MG63 (cell line): ENCODE measurements around the gene GATA2. TPM values are rescaled to one million over a fixed set of nuclear protein-coding genes. Genes with fewer than 3 reads are reported as not detected.

Experiments
- DNase-seq: peaks from one replicate; pipeline ENCODE4 v3.0.0-alpha.2; 2020
- H3K27me3 ChIP-seq: fragments of 250-450 bp; sonication (Bioruptor Pico); 2 replicates; pipeline ENCODE4 v1.5.1; 2020; ENCODE audit warnings: mild to moderate bottlenecking, moderate library complexity
- H3K36me3 ChIP-seq: fragments of 250-450 bp; sonication (Bioruptor Pico); 2 replicates; pipeline ENCODE4 v1.5.1; 2020; ENCODE audit warnings: mild to moderate bottlenecking, moderate library complexity
- H3K4me3 ChIP-seq: fragments of 250-450 bp; sonication (Bioruptor Pico); 2 replicates; pipeline ENCODE4 v1.5.1; 2020; ENCODE audit warnings: mild to moderate bottlenecking, moderate library complexity
- H3K9me3 ChIP-seq: fragments of 250-450 bp; sonication (Bioruptor Pico); 2 replicates; pipeline ENCODE4 v1.5.1; 2020; ENCODE audit warnings: mild to moderate bottlenecking, moderate library complexity
- total RNA-seq: library from RNA; depleted of rRNA; stranded (reverse); fragments of >200 nt; shearing (Covaris generic); gene quantifications from 2 replicates; pipeline ENCODE4 v1.2.3, GENCODE V29; 2014; ENCODE audit warnings: low replicate concordance

Gene GATA2
- total RNA-seq, 1 experiment from 2014 or later: 2.6 TPM

DNA sequence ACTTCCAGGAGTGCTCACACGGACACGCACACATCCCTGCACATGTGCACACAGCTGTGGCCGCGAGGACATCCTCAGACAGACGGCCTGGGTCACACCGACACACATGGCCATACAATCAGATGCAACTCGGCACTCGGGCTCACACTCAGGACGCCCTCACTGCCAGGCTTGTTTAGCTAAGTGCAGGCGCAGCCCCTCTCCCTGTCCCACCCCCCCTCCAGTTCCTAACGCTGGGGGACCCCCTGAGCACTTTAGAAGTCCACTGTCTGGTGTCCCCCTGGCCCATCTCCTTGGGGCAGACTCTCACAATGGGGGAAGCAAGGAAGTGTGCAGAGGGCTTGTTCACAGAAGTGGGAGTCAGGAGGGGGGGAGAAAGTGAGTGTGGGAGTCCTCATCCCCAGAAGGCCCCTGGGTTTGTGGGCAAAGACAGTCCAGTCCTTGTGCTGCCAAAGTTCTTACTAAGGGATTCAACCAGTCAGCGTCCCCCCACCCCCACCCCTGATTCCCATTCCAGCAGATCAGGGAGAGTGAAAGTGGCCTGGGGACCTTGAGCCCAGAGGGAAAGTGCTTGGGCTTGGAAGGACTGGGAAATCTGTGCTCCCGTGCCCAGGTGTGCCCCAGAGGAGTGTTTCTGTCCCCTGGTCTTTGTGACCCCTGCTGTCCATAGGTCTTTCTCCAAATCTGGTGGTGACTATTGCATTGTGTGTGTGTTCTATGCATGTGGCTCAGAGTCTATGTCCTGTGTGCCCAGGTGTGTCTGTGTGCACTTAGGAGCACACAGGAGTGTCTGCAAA, 767 bp upstream of the GATA2 start:
- Histone ChIP-seq H3K9me3 (no peaks in the 10 kb centered on the region; the same call in 1 of the 2 replicates), H3K27me3 (peaks cover 68% of the 10 kb centered on the region), H3K36me3 (no peaks in the 10 kb centered on the region), H3K4me3 (no peak overlapping the region)
- no peak for DNase-seq

DNA sequence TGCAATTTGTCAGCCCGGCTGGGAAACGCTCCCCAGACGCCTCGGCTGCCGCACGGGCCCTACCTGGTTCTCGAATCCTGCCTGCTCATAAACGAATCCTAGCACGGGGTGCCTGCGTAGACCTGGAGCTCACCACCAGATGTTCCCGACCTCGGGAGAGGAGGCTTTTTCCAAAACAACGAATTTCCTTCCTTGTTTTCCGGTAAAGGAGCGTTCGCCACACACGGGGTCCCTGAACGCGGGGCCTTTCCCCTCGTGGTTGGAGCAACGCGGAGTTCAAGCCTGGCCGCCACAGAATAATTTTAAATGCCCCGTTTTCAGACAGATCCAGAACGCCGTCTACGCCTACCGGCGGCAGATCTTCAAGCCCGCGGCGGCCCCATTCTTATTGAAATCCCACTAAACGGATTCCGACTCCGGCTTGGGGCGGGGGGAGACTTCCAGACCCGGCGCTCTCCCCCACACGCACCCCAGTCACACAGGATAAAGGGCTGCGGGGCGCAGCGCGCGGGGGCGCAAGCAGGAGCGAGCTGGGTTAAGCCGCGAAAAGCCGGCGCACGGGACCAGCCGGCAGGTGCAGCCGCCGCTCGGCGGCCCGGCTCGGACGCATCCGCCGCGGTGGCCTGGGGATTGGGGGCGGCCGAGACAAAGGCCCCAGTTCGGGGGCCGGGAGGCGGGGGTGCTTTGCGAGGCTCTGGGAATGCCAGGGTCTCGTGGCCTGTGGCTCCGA, 895 bp downstream of the GATA2 start:
- no peaks in the 10 kb centered on the region; the same call in 1 of the 2 replicates for H3K9me3 ChIP-seq
- H3K27me3 ChIP-seq: peaks cover 78% of the 10 kb centered on the region
- no peaks in the 10 kb centered on the region for H3K36me3 ChIP-seq
- no peak for DNase-seq
- H3K4me3 ChIP-seq: no peak overlapping the region

DNA sequence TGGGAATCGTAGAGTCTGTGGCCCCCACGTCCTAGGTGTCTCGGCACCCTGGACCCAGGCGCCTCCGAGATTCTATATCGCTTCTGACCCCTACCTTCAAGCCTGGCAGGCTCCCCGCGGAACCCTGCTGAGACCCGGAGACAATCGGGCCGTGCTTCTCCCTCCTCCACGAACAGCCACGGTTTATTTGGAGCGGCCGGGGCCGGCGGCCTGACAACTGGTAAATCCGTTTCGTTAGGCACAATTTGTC, 1.4 kb downstream of the GATA2 start:
- Histone ChIP-seq H3K9me3 (no peaks in the 10 kb centered on the region; the same call in 1 of the 2 replicates), H3K27me3 (peaks cover 78% of the 10 kb centered on the region), H3K36me3 (no peaks in the 10 kb centered on the region), H3K4me3 (no peak overlapping the region)
- no peak for DNase-seq

DNA sequence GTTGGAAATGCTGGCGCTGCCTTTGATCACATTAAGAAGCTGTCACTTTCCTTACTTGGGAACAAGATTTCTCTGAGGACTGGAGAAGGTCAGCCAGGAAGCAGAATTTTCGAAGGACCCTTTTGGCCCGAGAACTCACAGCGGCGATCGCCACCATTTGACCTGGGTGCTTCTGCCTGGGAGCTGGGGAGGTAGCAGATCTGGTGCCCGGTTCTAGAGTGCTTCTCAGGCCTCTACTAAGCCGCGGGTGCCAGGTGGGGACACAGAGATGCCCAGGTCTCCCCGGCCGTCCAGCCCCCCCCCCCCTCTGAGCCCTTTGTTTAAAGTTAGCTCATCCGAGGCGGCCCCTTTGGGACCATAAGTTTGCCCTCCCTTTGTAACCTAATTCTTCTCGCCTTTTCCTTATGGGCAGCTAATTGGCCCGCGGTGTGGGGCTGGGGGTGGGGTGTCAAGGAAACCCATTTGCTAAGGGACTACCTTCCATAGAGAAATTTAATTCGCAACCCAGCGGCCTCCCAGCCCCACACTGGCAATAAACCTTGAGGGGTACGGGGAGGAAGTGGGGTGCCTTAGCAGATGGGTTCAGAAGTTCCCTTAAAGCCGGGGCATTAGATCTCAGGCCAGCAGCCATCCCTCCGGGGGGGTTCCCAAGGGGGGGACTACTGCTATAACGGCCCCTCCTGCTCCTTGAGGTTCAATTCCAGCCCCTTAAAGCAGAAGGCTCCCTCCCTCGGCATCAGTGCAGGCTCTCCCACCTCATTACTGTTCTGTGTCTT, 1.9 kb downstream of the GATA2 start:
- Histone ChIP-seq H3K36me3 (no peaks in the 10 kb centered on the region), H3K27me3 (peaks cover 79% of the 10 kb centered on the region), H3K4me3 (no peak overlapping the region), H3K9me3 (no peaks in the 10 kb centered on the region; the same call in 1 of the 2 replicates)
- DNase-seq: no peak

DNA sequence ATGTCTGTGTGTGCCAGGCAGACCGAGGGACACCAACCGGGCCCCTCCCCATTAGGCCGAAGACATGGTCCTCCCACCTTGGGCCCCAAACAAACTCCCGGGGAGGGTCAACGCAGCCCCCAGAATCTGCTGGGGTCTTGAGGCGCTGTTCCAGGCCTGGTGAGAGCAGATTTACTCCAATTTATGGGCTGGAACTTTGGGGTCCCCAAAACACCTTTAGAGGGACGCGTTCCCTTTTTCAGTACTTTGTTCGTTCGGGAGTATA, 2.4 kb downstream of the GATA2 start:
- Histone ChIP-seq H3K36me3 (no peaks in the 10 kb centered on the region), H3K9me3 (no peaks in the 10 kb centered on the region; the same call in 1 of the 2 replicates), H3K4me3 (no peak overlapping the region), H3K27me3 (peaks cover 79% of the 10 kb centered on the region)
- no peak for DNase-seq

DNA sequence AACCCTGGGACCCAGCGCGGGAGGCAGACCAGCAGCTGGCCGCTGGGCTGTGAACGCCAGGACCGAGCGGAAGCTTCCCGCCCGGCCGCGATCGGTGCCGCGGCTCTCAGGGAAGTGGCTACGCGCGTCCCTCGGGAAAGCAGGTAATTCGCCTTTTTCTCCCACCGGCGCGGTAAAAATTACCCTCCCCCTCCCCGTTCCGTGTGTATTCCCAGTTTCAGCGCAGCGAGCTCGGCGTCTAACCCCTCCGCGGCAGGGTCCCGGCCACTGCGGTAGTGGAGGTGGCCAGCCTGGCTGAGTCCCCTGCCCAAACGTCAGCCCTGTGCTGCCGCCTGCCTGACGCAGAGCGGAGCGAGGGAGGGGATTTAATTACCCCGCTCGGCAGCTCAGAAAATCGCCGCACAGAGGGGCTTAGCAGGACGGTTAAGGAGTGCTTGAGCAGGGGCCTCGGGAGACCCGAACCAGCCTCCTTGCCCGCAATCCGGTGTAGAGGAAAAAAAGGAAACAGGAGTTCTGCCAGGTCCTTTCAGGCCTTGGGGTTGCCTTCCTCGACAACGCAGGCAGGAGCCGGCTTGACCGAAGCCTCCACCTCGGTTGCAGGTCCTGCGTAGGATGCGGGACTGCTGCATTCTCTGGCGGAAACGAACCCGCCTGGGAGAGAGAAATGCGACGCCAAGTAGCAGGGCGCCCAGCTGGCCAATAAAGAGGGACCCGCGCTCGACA, 2.9 kb downstream of the GATA2 start:
- Histone ChIP-seq H3K27me3 (peaks cover 79% of the 10 kb centered on the region), H3K4me3 (peak overlapping the region; percentile 13), H3K36me3 (no peaks in the 10 kb centered on the region), H3K9me3 (no peaks in the 10 kb centered on the region; the same call in 1 of the 2 replicates)
- DNase-seq: peak; percentile 37

DNA sequence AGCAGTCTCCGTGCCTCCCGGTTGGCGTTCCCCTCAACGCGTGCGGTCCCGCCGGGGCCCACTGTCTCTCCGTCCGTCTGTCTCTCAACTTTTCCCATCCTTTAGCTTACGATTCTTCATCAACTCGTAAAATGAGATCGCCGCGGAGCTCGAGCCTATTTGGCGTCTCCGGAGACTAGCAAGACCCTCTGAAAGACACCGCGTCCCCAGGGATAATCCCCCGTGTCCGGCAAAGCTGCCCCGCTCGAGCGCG, 3.4 kb downstream of the GATA2 start:
- Histone ChIP-seq H3K27me3 (peaks cover 79% of the 10 kb centered on the region), H3K9me3 (no peaks in the 10 kb centered on the region; the same call in 1 of the 2 replicates), H3K36me3 (no peaks in the 10 kb centered on the region), H3K4me3 (peak overlapping the region; percentile 13)
- no peak for DNase-seq

DNA sequence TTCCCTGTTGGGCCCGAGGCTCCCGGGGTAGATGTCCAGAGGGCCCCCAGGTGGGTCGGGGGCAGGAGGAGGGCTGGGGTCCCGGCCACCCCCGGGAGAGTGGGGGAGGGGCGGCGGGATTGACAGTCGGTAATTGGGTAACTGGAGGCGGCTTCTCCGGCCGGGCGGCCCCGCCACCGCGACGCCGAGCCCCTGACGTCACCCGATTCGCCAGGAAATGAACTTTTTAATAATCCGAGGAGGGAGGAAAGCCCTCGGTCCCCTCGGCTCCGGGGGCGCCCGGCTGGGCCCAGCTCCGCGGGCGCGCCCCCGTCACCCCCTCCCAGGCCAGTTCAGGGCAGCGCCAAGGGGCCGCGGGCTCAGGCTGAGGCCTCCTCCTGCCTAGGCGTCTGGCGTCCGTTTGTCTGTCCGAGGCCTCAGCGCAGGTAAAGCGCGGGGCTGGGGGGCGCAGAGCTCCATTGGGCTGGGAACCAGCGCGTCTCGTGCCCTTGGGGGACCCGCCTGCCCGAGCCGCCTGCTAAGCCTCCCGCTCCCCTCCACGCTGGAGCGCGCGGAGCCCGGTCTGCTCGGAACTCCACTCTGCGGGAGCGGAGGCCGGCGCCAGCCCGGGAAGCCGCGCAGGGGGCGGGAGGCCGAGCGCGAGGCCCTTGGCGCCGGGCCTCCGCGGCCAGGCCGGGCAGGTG, 3.9 kb downstream of the GATA2 start:
- Histone ChIP-seq H3K4me3 (peak overlapping the region; percentile 19; the same call in 1 of the 2 replicates), H3K9me3 (no peaks in the 10 kb centered on the region; the same call in 1 of the 2 replicates), H3K27me3 (peaks cover 74% of the 10 kb centered on the region), H3K36me3 (no peaks in the 10 kb centered on the region)
- DNase-seq: no peak

DNA sequence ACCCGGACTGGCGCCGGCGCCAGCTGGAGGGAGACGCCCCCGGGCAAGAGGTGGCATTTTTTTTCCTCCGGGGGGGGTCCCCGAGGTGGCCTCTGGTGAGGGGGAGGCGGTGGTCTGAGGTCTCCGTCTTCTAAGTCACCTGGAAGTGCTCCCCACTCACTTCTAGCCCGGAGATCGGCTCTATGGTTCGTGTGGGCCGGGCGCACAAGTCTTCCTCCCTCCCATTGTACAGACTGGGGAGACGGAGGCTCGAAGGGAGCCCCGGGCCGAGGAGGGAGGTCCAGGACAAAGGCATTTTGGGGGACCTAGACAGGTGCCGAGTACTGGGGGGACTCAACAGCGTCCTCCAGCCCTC, 4.4 kb downstream of the GATA2 start:
- Histone ChIP-seq H3K9me3 (no peaks in the 10 kb centered on the region; the same call in 1 of the 2 replicates), H3K4me3 (no peak overlapping the region), H3K27me3 (peaks cover 69% of the 10 kb centered on the region), H3K36me3 (no peaks in the 10 kb centered on the region)
- no peak for DNase-seq

DNA sequence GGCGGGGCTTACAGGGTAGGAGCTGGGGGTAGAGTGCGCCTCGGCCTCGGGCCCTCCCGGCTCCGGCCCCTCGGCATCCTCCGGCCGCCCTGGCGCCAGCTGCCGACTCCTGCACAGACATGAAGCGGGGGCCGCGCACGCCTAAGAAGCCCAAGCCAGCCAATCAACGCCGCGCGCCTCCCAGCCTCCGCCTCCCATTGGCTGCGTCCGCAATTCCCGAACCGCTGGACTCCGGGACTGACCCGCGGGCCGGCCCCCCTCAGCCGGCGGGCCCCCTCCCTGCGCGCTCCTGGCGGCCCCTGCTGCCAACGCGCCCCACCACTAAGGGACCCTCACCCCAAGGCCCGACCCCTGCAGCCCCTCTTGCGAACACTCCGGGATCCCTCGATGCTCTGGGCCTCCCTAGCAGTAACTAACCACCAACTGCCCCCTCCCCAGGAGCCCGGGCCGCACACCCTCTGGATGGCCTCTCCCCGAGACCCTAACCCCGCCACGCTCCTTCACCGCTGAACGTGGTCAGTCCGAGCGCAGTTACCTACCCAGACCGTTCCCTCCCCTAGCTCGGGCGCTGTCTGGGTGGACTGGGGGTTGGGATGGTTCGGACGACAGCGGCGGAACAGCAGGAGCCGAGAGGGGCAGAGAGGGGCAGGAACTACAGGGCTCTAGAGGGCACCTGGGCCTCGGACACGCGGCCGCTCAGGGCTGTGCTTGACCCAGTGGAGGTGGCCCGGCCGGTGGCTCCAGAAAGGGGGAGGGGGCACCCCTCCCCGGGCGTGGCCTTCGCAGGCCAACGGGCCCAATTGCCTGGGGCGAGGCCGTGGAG, 5.0 kb downstream of the GATA2 start:
- H3K36me3 ChIP-seq: no peaks in the 10 kb centered on the region
- H3K9me3 ChIP-seq: no peaks in the 10 kb centered on the region; the same call in 1 of the 2 replicates
- peak overlapping the region; percentile 62 for H3K4me3 ChIP-seq
- peaks cover 65% of the 10 kb centered on the region for H3K27me3 ChIP-seq
- DNase-seq: peak; percentile 91

DNA sequence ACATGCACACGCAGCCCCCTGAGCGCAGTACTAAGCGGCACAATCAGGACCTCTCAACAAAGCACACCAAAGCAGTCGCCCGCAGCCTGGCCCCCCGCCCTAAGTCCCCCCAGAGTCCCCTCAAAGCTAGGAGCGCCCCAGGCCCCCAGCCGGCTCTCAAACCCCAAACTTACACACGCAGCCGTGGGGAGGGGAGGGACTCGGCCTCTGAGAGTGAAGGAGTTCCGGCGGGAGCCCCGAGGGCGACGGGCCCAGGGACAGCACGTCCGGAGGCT, 5.5 kb downstream of the GATA2 start:
- Histone ChIP-seq H3K4me3 (peak overlapping the region; percentile 62), H3K36me3 (no peaks in the 10 kb centered on the region), H3K27me3 (peaks cover 59% of the 10 kb centered on the region), H3K9me3 (no peaks in the 10 kb centered on the region; the same call in 1 of the 2 replicates)
- DNase-seq: no peak

DNA sequence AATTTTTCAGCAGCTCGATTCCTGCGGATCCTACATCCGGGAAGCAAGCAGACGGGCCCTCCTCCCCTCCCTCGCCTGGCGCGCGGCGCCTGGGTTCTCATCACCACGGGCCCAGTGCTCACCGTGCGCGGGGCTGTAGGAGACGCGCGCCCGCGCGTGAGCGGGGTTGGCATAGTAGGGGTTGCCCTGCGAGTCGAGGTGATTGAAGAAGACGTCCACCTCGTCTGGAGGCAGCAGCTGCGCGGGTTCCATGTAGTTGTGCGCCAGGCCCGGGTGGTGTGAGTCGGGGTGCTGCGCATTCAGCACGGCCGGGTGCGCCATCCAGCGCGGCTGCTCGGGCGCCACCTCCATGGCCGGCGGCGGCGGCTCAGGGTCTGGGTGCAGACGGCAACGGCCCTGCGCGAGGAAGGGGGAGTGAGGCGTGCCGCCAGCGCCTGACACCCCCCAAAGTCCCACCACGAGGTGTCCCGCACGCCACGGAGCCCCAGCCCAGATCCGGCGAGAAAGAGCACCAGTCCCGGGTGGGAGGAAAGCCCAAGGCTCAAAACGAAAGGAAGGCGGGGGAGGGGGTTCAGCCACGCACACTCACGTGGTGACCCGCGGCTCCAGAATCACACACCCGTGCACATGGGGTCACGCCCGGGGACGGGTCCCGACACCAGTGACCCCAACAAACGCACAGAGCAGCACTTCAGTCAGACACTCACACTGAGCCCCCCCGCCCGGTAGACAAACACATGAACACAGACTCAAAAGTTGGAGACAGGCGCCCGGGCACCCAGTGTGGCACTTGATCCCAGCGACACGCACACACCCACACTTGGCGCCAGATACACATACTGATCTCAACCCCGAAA, 6.1 kb downstream of the GATA2 start:
- DNase-seq: peak; percentile 32
- Histone ChIP-seq H3K36me3 (no peaks in the 10 kb centered on the region), H3K27me3 (peaks cover 53% of the 10 kb centered on the region), H3K9me3 (no peaks in the 10 kb centered on the region; the same call in 1 of the 2 replicates), H3K4me3 (peak overlapping the region; percentile 62)

DNA sequence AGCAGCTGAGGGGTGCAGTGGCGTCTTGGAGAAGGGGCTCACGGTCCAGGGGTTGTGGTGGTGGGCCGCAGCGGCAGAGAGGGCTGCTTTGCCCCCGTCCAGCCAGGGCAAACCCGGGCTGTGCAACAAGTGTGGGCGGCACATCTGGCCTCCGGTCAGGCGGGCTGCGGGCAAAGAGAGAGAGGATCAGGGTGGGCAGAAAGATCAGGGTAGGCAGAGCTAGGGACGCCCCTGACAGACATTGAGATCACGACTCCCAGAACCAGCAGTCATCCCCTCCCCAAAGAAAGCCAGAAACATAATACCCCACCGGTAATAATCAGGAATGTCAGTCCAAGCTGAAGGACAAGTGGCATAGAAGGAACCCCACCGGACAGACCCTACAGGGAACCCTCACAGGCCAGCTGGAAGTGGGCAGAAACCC, 6.8 kb downstream of the GATA2 start:
- Histone ChIP-seq H3K36me3 (no peaks in the 10 kb centered on the region), H3K27me3 (peaks cover 47% of the 10 kb centered on the region), H3K4me3 (peak overlapping the region; percentile 62), H3K9me3 (no peaks in the 10 kb centered on the region; the same call in 1 of the 2 replicates)
- no peak for DNase-seq

DNA sequence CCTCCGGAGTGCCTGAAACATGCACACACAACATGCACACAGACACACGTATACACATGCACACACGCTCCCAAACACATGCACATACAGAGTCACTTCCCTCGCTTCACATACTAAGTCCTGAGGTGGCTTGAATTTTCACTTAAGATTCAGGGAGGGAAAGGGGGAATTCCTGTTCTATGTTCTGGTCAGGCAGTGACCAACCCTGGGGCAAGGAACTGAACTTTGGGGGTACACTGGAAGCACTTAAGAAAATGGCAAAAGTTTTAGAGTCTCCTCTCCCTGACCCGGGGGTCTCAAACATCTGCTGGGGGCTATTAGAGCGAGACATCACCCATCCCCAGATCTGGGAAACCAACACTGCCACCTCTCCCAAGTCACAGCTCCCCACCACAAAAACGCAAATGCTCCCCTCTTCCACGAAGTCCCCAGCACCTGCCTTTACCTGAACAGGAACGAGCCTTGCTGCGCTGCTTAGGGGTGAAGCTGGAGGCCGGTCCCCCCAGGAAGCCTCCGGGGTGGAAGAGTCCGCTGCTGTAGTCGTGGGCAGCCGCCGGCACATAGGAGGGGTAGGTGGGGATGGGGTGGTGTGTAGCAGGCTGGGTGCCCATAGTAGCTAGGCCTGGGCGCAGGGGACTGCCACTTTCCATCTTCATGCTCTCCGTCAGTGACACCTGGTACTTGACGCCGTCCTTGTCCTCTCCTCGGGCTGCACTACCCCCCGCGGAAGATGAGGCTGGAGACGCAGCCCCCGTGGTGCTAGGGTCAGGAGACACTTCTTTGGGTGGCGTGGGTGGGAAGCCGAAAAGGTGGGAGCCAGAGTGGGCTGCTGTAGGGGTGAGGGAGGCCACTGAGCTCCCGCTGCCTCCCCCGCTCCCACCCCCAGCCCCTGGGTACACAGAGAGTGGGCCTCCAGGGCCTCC, 7.5 kb downstream of the GATA2 start:
- Histone ChIP-seq H3K4me3 (no peak overlapping the region), H3K27me3 (peaks cover 40% of the 10 kb centered on the region), H3K9me3 (no peaks in the 10 kb centered on the region; the same call in 1 of the 2 replicates), H3K36me3 (no peaks in the 10 kb centered on the region)
- no peak for DNase-seq
